Activated CD4-positive, alpha-beta T cell treated with anti-CD3 and anti-CD28 coated beads, Interleukin-2, amount 10 ng/mL, durations not matched to agents 7 days and 5 days (primary cell): ENCODE results near the gene FOS. TPM values are rescaled to one million over a fixed set of nuclear protein-coding genes. Genes with fewer than 3 reads are reported as not detected.
"Not testable (repeated sequence)": the region's sequence is repeated elsewhere in the genome, so short reads cannot be mapped to it uniquely, and the experiment has no call there.

Experiments
- CTCF ChIA-PET: fragments of 350-600 bp; sonication (Branson Sonifier 250); formaldehyde crosslinking; loops from one replicate; lab custom pipeline; 2021; ENCODE audit warnings: antibody characterized with exemption; lab: Charles Lee
- POLR2A ChIA-PET: fragments of 350-600 bp; sonication (Branson Sonifier 250); formaldehyde crosslinking; loops from one replicate; lab custom pipeline; 2021; ENCODE audit warnings: antibody characterized with exemption; lab: Charles Lee
- DNase-seq: peaks from one replicate; pipeline ENCODE4 v3.0.0-alpha.2; 2020
- H3K27ac Mint-ChIP-seq: one replicate; pipeline ENCODE4 v1.8.0; 2021; ENCODE audit warnings: mild to moderate bottlenecking, moderate library complexity, mixed read lengths
- H3K27me3 Mint-ChIP-seq: one replicate; pipeline ENCODE4 v1.8.0; 2021; ENCODE audit warnings: mixed read lengths
- H3K36me3 Mint-ChIP-seq: one replicate; pipeline ENCODE4 v1.8.0; 2021; ENCODE audit warnings: low read depth, mixed read lengths
- H3K4me1 Mint-ChIP-seq: one replicate; pipeline ENCODE4 v1.8.0; 2021; ENCODE audit warnings: mixed read lengths
- H3K4me3 Mint-ChIP-seq: one replicate; pipeline ENCODE4 v1.8.0; 2021; ENCODE audit warnings: mild to moderate bottlenecking, moderate library complexity, mixed read lengths
- H3K9me3 Mint-ChIP-seq: one replicate; pipeline ENCODE4 v1.8.0; 2021; ENCODE audit warnings: mixed read lengths
- total RNA-seq, 2 experiments: library from RNA; stranded (reverse); gene quantifications; one replicate each; pipeline ENCODE4 v1.2.3, GENCODE V29; 2021

The FOS gene
- total RNA-seq, 2 experiments from 2014 or later, result 28.0 to 35.7 TPM

- Mint-ChIP-seq H3K36me3 (peaks cover 2% of the 10 kb centered on the region), H3K27me3 (peaks cover 60% of the 10 kb centered on the region), H3K4me1 (peaks cover 27% of the 10 kb centered on the region), H3K4me3 (no peak overlapping the region), H3K9me3 (no peaks in the 10 kb centered on the region), H3K27ac (no peak overlapping the region)
- POLR2A ChIA-PET, result no interaction called here
- CTCF ChIA-PET, result interaction anchor here (1.2 to 2.1 kb wide), 5 partner anchors 9 to 16 kb away, joined by 3 to 8 read pairs (median 4); no protein-coding TSS in a partner anchor
- no peak for DNase-seq
These were observed 3.0 kb downstream of the FOS start for GRCh38 chr14:75281654-75282019.

GRCh38 chr14:75282170-75282554 lies 3.5 kb downstream of the FOS start:
- no peak overlapping the region for H3K27ac Mint-ChIP-seq
- H3K27me3 Mint-ChIP-seq, result peaks cover 61% of the 10 kb centered on the region
- POLR2A ChIA-PET, result no interaction called here
- peaks cover 25% of the 10 kb centered on the region for H3K4me1 Mint-ChIP-seq
- H3K36me3 Mint-ChIP-seq, result no peaks in the 10 kb centered on the region
- no peaks in the 10 kb centered on the region for H3K9me3 Mint-ChIP-seq
- H3K4me3 Mint-ChIP-seq, result no peak overlapping the region
- no peak for DNase-seq
- CTCF ChIA-PET, result interaction anchor here (0.7 to 2.1 kb wide), 6 partner anchors 8 to 414 kb away, joined by 3 to 8 read pairs (median 4); no protein-coding TSS in a partner anchor

- H3K36me3 Mint-ChIP-seq, H3K4me3 Mint-ChIP-seq, H3K9me3 Mint-ChIP-seq, POLR2A ChIA-PET, DNase-seq, H3K27ac Mint-ChIP-seq: not testable (repeated sequence)
- CTCF ChIA-PET, result interaction anchor here (0.7 to 1.8 kb wide), 6 partner anchors 11 to 414 kb away, joined by 3 to 7 read pairs (median 4); no protein-coding TSS in a partner anchor
- H3K4me1 Mint-ChIP-seq, result peaks cover 23% of the 10 kb centered on the region
- peaks cover 62% of the 10 kb centered on the region for H3K27me3 Mint-ChIP-seq
These were observed 4.0 kb downstream of the FOS start for GRCh38 chr14:75282555-75283161.

GRCh38 chr14:75283162-75283832 lies 4.7 kb downstream of the FOS start:
- Mint-ChIP-seq H3K27ac (no peak overlapping the region), H3K4me1 (peaks cover 18% of the 10 kb centered on the region), H3K9me3 (no peaks in the 10 kb centered on the region), H3K27me3 (peaks cover 62% of the 10 kb centered on the region), H3K36me3 (no peaks in the 10 kb centered on the region), H3K4me3 (no peak overlapping the region)
- CTCF ChIA-PET, result interaction anchor here (0.7 to 1.8 kb wide), 5 partner anchors 11 to 44 kb away, joined by 3 to 5 read pairs (median 3); no protein-coding TSS in a partner anchor
- POLR2A ChIA-PET, result interaction anchor here (0.6 kb wide), 1 partner anchor 145 kb away, joined by 5 read pairs; no protein-coding TSS in a partner anchor
- no peak for DNase-seq

- Mint-ChIP-seq H3K36me3 (no peaks in the 10 kb centered on the region), H3K27me3 (peaks cover 64% of the 10 kb centered on the region), H3K4me1 (peaks cover 14% of the 10 kb centered on the region), H3K9me3 (no peaks in the 10 kb centered on the region), H3K4me3 (no peak overlapping the region), H3K27ac (no peak overlapping the region)
- ChIA-PET CTCF (interaction anchor here (0.6 to 1.3 kb wide), 4 partner anchors 10 to 129 kb away, joined by 3 read pairs; no protein-coding TSS in a partner anchor), POLR2A (interaction anchor here (0.6 kb wide), 1 partner anchor 146 kb away, joined by 5 read pairs; no protein-coding TSS in a partner anchor)
- no peak for DNase-seq
These were observed 5.4 kb downstream of the FOS start for GRCh38 chr14:75283833-75284563.

GRCh38 chr14:75285331-75285730 lies 6.7 kb downstream of the FOS start:
- no peaks in the 10 kb centered on the region for H3K36me3 Mint-ChIP-seq
- no peaks in the 10 kb centered on the region for H3K9me3 Mint-ChIP-seq
- CTCF ChIA-PET, result no interaction called here
- H3K4me3 Mint-ChIP-seq, result no peak overlapping the region
- no peak for DNase-seq
- POLR2A ChIA-PET, result no interaction called here
- no peak overlapping the region for H3K27ac Mint-ChIP-seq
- H3K4me1 Mint-ChIP-seq, result peaks cover under 1% of the 10 kb centered on the region
- peaks cover 63% of the 10 kb centered on the region for H3K27me3 Mint-ChIP-seq

GRCh38 chr14:75286313-75286712 lies 7.7 kb downstream of the FOS start:
- ChIA-PET CTCF (interaction anchor here (1.2 kb wide), 1 partner anchor 18 kb away, joined by 7 read pairs; no protein-coding TSS in a partner anchor), POLR2A (no interaction called here)
- no peaks in the 10 kb centered on the region for H3K4me1 Mint-ChIP-seq
- no peaks in the 10 kb centered on the region for H3K9me3 Mint-ChIP-seq
- H3K27ac Mint-ChIP-seq, result no peak overlapping the region
- no peak for DNase-seq
- H3K36me3 Mint-ChIP-seq, result no peaks in the 10 kb centered on the region
- H3K27me3 Mint-ChIP-seq, result peaks cover 60% of the 10 kb centered on the region
- no peak overlapping the region for H3K4me3 Mint-ChIP-seq

- Mint-ChIP-seq H3K9me3 (no peaks in the 10 kb centered on the region), H3K4me1 (peaks cover 7% of the 10 kb centered on the region), H3K4me3 (no peak overlapping the region), H3K36me3 (no peaks in the 10 kb centered on the region), H3K27ac (no peak overlapping the region), H3K27me3 (peaks cover 44% of the 10 kb centered on the region)
- ChIA-PET POLR2A (no interaction called here), CTCF (interaction anchor here (0.7 to 1.8 kb wide), 5 partner anchors 9 to 163 kb away, joined by 3 to 8 read pairs (median 3); partner anchors contain the start of genes FOS and NEK9)
- no peak for DNase-seq
These were observed 11.3 kb downstream of the FOS start for GRCh38 chr14:75289840-75290388.

- ChIA-PET POLR2A (no interaction called here), CTCF (interaction anchor here (1.8 kb wide), 2 partner anchors 10 to 164 kb away, joined by 4 to 8 read pairs; partner anchors contain the start of gene NEK9)
- Mint-ChIP-seq H3K27me3 (peaks cover 36% of the 10 kb centered on the region), H3K4me1 (peaks cover 17% of the 10 kb centered on the region), H3K36me3 (no peaks in the 10 kb centered on the region), H3K27ac (no peak overlapping the region), H3K4me3 (no peak overlapping the region), H3K9me3 (no peaks in the 10 kb centered on the region)
- DNase-seq, result no peak
These were observed 12.2 kb downstream of the FOS start for GRCh38 chr14:75290851-75291250.

- H3K4me3 Mint-ChIP-seq, result no peak overlapping the region
- CTCF ChIA-PET, result interaction anchor here (1.8 kb wide), 1 partner anchor 10 kb away, joined by 8 read pairs; no protein-coding TSS in a partner anchor
These were observed 12.7 kb downstream of the FOS start for GRCh38 chr14:75291331-75291730.

GRCh38 chr14:75292101-75292563 lies 13.5 kb downstream of the FOS start:
- Mint-ChIP-seq H3K4me1 (peaks cover 23% of the 10 kb centered on the region), H3K9me3 (no peaks in the 10 kb centered on the region), H3K27me3 (peaks cover 30% of the 10 kb centered on the region), H3K27ac (no peak overlapping the region), H3K36me3 (no peaks in the 10 kb centered on the region), H3K4me3 (no peak overlapping the region)
- POLR2A ChIA-PET, result no interaction called here
- CTCF ChIA-PET, result interaction anchor here (0.6 to 1.0 kb wide), 4 partner anchors 11 to 165 kb away, joined by 3 to 4 read pairs (median 3); partner anchors contain the start of gene NEK9
- DNase-seq, result no peak

More at GRCh38 chr14:75291331-75291730, 12.7 kb downstream of the FOS start:
- DNase-seq, result no peak
- peaks cover 36% of the 10 kb centered on the region for H3K27me3 Mint-ChIP-seq
- POLR2A ChIA-PET, result no interaction called here
- peaks cover 22% of the 10 kb centered on the region for H3K4me1 Mint-ChIP-seq
- no peaks in the 10 kb centered on the region for H3K36me3 Mint-ChIP-seq
- H3K9me3 Mint-ChIP-seq, result no peaks in the 10 kb centered on the region
- H3K27ac Mint-ChIP-seq, result no peak overlapping the region

GRCh38 chr14:75292886-75293285 lies 14.3 kb downstream of the FOS start:
- Mint-ChIP-seq H3K27me3 (peaks cover 24% of the 10 kb centered on the region), H3K4me3 (no peak overlapping the region), H3K4me1 (peaks cover 23% of the 10 kb centered on the region), H3K9me3 (no peaks in the 10 kb centered on the region), H3K36me3 (no peaks in the 10 kb centered on the region), H3K27ac (no peak overlapping the region)
- POLR2A ChIA-PET, result no interaction called here
- no peak for DNase-seq
- CTCF ChIA-PET, result interaction anchor here (0.6 to 1.4 kb wide), 3 partner anchors 11 to 117 kb away, joined by 3 to 7 read pairs (median 3); no protein-coding TSS in a partner anchor
